ENCODE data around the gene JARID2. TPM values are rescaled to one million over a fixed set of nuclear protein-coding genes. Genes with fewer than 3 reads are reported as not detected.

Gene JARID2
- total and polyA plus RNA-seq, 2 of the 4 experiments (the other 2 are of a cell fraction) = 9.6 to 12.9 TPM

DNA sequence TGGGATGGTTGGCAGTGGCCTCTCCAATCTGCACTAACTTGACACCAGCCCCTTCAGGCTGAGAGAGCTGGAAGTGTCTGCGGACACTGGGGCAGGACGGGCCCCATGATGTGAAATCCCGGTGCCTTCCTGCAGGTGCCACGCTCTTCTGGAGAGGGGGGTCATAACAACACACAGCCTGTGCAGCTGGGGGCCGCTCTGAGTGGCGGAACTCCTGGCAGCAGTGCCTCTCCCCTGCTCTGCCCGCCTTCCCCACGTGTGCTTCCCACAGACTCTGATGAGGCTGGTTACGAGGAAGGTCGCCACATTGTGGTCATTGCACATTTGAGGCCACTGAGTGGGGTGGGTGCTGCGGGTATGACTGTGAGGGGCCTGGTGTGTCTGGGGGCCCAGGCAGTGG, 271.7 kb downstream of the JARID2 start:
- H3K14ac ChIP-seq (replicated peaks; ENCODE audit: low read depth, low read length) = no peak overlapping the region
- WGBS, 2 experiments (ENCODE audit: extremely low coverage in 2 of 2, insufficient read length in 1 of 2) = 100% methylated on average over 3 of the region's 11 CpGs; no CpG with 5 or more reads in 1 of the 2 experiments
- peaks cover 71% of the 10 kb centered on the region for H3K36me3 ChIP-seq (ENCODE audit: control insufficient read depth, insufficient read depth, low read length)
- DNase-seq = no peak
- no peak overlapping the region for H2AK5ac ChIP-seq (ENCODE audit: low read depth, low read length)
- CTCF ChIA-PET = no interaction called here
- H3K79me1 ChIP-seq (ENCODE audit: low read depth in 1 of 2, low read length in 2 of 2) = peaks cover 5 to 24% of the 10 kb centered on the region in 2 experiments; a peak in 3 of 4 replicates
- H4K91ac ChIP-seq (ENCODE audit: insufficient read depth, low read depth, low read length) = no peak overlapping the region
- no peak overlapping the region for H2AK9ac ChIP-seq (replicated peaks; ENCODE audit: low read depth, low read length, poor library complexity)
- H2BK5ac ChIP-seq (ENCODE audit: low read depth, low read length, poor library complexity, severe bottlenecking) = no peak overlapping the region
- TF ChIP-seq RFX5 (IDR thresholded peaks at IDR 0.05; ENCODE audit: low read depth, low read length) (no peak), CHD1 (IDR thresholded peaks at IDR 0.05; ENCODE audit: low read depth, low read length) (no peak), CEBPB (IDR thresholded peaks at IDR 0.05; ENCODE audit: low read depth, low read length) (no peak)
- no peak overlapping the region for H3K27ac ChIP-seq (ENCODE audit: insufficient read depth, low read length)
- no peak overlapping the region for H3K18ac ChIP-seq (ENCODE audit: low read depth, low read length)
- no peaks in the 10 kb centered on the region for H3K4me1 ChIP-seq (ENCODE audit: control insufficient read depth, insufficient read depth, low read length)
- no peak overlapping the region for H4K5ac ChIP-seq (ENCODE audit: low read depth, low read length)
- H3K4ac ChIP-seq (ENCODE audit: low read depth, low read length) = no peak overlapping the region
- no peaks in the 10 kb centered on the region for H3K9me3 ChIP-seq (ENCODE audit: control insufficient read depth, insufficient read depth, low read length)
- H3K27me3 ChIP-seq (ENCODE audit: control insufficient read depth, insufficient read depth, low read length) = no peaks in the 10 kb centered on the region
- no peak overlapping the region for H2AFZ ChIP-seq (replicated peaks; ENCODE audit: low read length, poor library complexity)
- in situ Hi-C loops (cut with MboI; ENCODE audit: low sequenced_read_pairs) (no loop called here), dilution Hi-C loops (cut with HindIII; ENCODE audit: low sequenced_read_pairs, unreplicated experiment) (no loop called here), intact Hi-C loops (cut with micrococcal nuclease) (no loop called here)
- no peak overlapping the region for H2BK120ac ChIP-seq (ENCODE audit: low read depth, low read length)
- no TSS peak for BruUV-seq (replicated peaks)
- H3K9ac ChIP-seq (ENCODE audit: low read depth, low read length) = no peak overlapping the region
- no peak overlapping the region for H3K23ac ChIP-seq (ENCODE audit: low read depth, low read length)
- no peak overlapping the region for H2BK20ac ChIP-seq (ENCODE audit: low read depth, low read length)
- H3K4me3 ChIP-seq (ENCODE audit: insufficient read depth, low read depth, low read length) = no peak overlapping the region
- ATAC-seq (ENCODE audit: low read depth) = no peak
- peaks cover 10% of the 10 kb centered on the region for H3K9me1 ChIP-seq (ENCODE audit: insufficient read depth, low read length)
- H3K56ac ChIP-seq (ENCODE audit: extremely low read depth, insufficient read depth, low read length) = no peak overlapping the region
- no peak overlapping the region for H2BK15ac ChIP-seq (ENCODE audit: low read depth, low read length)
- no peak overlapping the region for H3K4me2 ChIP-seq (ENCODE audit: low read depth, low read length)
- POLR2A ChIA-PET (ENCODE audit: unreplicated experiment) = no interaction called here
- no peak overlapping the region for H4K8ac ChIP-seq (ENCODE audit: low read depth in 2 of 2, low read length in 2 of 2)
- peaks cover 3% of the 10 kb centered on the region for H4K20me1 ChIP-seq (ENCODE audit: insufficient read depth, low read length)
